Adipose tissue (tissue), 3 donors: Measurements from ENCODE around the gene SORL1-AS1.

ENCODE experiments used
- H3K27ac ChIP-seq: one replicate; pipeline ENCODE4 v1.5.1; 2013; ENCODE audit warnings: low read depth, low read length
- WGBS, 3 donors: extraction: QIAGEN DNeasy Blood & Tissue Kit; methylation state at CpG; one replicate each; pipeline ENCODE4 v1.1.7; 2013; 5-methylcytosine and 5-hydroxymethylcytosine counted together
- donor health status: healthy with polysubstance abuse.
- donor health status: Bipolar disorder and iron deficiency.
- donor health status: healthy.

The SORL1-AS1 gene

DNA sequence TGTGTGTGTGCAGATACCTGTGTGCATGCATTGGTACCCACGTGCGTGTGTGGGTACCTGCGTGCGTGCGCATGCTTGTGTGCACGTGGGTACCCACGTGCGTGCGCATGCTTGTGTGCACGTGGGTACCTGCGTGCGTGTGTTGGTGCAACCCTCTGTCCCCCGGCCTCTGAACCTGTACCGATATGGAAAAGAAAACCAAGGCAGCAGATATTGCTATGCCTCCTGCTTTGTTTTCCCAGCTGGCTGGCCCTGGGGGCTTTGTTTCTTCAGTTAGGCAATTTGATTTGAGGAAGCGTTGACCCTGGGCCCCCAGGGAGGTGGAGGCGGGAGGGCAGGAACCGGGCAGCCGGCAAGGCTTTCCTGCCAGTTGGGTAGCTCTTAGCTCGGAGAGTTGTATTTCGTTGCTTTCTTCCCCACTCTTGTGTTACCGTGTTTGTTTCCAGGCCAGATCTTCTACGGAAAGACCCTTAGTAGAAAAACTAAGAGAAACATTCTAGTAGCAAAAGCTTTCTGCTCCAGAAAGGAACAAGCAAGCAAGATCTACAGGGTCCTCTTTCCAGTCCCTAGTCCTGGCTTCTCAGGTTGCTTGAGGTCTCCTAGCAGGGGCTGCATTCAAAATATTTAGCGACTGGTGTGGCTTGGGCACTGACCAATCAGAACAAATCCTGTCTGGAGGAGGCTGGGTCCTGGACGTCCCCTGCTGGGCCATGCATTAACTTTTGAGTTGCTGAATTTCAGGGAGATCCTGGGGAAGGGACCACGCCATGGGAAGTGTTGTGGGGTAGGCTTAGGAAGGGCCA, 26.3 kb upstream of the SORL1-AS1 start:
- 36 to 37% (median 37%) methylated on average over 25 of the region's 25 CpGs for WGBS, 3 donors
- H3K27ac ChIP-seq, result no peak overlapping the region

- 70 to 92% (median 88%) methylated on average over 18 of the region's 18 CpGs for WGBS, 3 donors
- H3K27ac ChIP-seq, result no peak overlapping the region
Observed at GRCh38 chr11:121478226-121478894, 25.6 kb upstream of the SORL1-AS1 start.

DNA sequence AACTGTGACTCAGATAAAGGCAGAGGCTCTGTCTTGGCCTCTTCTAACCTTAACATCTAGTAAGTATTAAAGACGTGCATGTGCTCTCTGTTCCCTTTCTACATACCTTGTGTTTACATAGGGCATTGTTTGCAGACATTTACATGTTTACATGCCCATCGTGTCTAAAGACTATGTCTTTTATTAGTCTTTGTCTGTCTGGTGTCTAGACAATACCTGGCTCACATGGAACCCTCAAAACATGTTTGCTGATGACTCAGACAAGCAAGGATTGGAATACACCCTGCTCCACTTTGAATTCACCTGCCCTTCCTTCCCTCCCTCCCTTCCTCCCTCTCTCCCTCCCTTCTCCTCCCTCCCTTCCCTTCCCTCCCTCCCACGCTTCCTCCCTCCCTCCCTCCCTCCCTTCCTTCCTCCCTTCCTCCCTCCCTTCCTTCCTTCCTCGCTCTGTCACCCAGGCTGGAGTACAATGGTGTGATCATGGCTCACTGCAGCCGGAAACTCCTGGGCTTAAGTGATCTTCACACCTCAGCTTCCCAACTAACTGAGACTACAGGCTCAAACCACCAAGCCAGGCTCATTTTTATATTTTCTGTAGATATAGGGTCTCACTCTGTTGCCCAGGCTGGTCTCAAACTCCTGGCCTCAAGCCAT, 23.7 kb upstream of the SORL1-AS1 start:
- 44 to 67% (median 54%) methylated on average over 5 of the region's 5 CpGs for WGBS, 3 donors
- no peak overlapping the region for H3K27ac ChIP-seq

GRCh38 chr11:121474680-121475079, 21.9 kb upstream of the SORL1-AS1 start:
- WGBS, 3 donors, result 95 to 99% (median 96%) methylated on average over 7 of the region's 7 CpGs
- H3K27ac ChIP-seq, result no peak overlapping the region

- WGBS, 3 donors, result 75 to 79% (median 75%) methylated on average over 8 of the region's 8 CpGs
- H3K27ac ChIP-seq, result no peak overlapping the region
Observed at GRCh38 chr11:121473064-121473777, 20.5 kb upstream of the SORL1-AS1 start.

DNA sequence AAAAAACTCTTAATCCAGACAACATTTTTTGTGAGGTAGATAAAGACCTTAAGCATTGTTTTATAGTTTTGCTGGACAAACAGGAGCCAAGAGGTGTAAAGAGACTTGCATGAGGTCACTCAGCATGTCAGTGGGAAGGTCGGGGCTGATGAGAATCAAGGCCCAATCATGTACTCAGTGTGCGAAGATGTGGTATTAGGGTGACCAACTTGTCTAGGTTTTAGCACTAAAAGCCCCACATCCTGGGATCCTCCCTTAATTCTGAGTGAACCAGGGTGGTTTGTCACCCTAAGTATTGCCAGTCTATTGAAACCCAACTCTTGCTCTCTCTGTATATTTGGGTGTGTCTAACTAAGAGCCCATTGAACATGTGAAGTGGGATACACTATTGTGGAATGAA, 19.5 kb upstream of the SORL1-AS1 start:
- H3K27ac ChIP-seq, result no peak overlapping the region
- 73 to 91% (median 83%) methylated on average over 2 of the region's 2 CpGs for WGBS, 3 donors

DNA sequence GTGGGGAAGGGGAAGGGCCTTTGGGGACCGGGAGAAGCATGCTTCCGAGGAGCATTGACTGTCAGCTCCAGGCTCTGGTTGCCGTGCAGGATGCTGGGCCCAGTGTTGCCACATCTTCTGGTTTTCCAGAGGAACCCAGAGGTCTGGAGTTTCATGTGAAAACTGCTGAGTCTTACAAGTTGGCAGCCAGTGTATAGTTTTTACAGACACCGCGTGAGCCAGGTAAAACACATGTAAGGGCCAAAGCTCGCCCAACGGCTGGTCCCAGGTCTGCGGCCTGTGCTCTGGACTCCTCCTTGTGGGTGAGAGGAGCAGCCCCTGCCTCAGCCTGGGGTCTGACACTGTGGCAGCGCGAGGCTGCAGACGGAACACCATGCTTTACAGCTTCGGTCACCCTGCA, 18.4 kb upstream of the SORL1-AS1 start:
- 76 to 93% (median 86%) methylated on average over 12 of the region's 12 CpGs for WGBS, 3 donors
- no peak overlapping the region for H3K27ac ChIP-seq

GRCh38 chr11:121469910-121470309, 17.1 kb upstream of the SORL1-AS1 start:
- 71 to 93% (median 91%) methylated on average over 5 of the region's 5 CpGs for WGBS, 3 donors
- no peak overlapping the region for H3K27ac ChIP-seq

DNA sequence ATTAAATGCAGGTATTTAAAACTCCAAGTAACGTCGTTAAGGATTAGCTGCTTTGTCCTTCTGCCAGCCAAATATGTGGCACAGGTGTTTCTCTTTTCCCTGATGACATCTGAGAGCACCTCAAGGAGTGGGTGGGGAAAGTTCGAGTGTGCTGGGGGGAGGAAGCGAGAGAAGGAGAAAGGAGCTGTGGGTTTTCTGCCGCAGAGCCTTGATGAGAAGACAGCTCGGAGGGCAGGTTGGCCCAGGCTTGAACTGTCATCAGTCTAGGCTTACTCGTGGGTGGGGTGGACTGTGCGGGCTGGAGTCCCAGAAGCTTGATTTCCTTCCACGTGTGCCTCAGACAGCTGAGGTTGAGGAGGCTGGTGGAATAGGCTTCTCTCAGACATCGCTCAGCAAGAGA, 15.2 kb upstream of the SORL1-AS1 start:
- no peak overlapping the region for H3K27ac ChIP-seq
- 30 to 49% (median 42%) methylated on average over 10 of the region's 10 CpGs for WGBS, 3 donors

GRCh38 chr11:121467471-121467870, 14.7 kb upstream of the SORL1-AS1 start:
- 39 to 68% (median 56%) methylated on average over 2 of the region's 2 CpGs for WGBS, 3 donors
- no peak overlapping the region for H3K27ac ChIP-seq

- WGBS, 3 donors, result 11 to 28% (median 25%) methylated on average over 8 of the region's 8 CpGs
- H3K27ac ChIP-seq, result no peak overlapping the region
Observed at GRCh38 chr11:121466063-121466794, 13.5 kb upstream of the SORL1-AS1 start.

GRCh38 chr11:121465709-121466062, 12.9 kb upstream of the SORL1-AS1 start:
- 32 to 63% (median 58%) methylated on average over 8 of the region's 8 CpGs for WGBS, 3 donors
- H3K27ac ChIP-seq, result no peak overlapping the region

GRCh38 chr11:121464352-121464946, 11.7 kb upstream of the SORL1-AS1 start:
- WGBS, 3 donors, result 47 to 76% (median 52%) methylated on average over 11 of the region's 11 CpGs
- no peak overlapping the region for H3K27ac ChIP-seq

DNA sequence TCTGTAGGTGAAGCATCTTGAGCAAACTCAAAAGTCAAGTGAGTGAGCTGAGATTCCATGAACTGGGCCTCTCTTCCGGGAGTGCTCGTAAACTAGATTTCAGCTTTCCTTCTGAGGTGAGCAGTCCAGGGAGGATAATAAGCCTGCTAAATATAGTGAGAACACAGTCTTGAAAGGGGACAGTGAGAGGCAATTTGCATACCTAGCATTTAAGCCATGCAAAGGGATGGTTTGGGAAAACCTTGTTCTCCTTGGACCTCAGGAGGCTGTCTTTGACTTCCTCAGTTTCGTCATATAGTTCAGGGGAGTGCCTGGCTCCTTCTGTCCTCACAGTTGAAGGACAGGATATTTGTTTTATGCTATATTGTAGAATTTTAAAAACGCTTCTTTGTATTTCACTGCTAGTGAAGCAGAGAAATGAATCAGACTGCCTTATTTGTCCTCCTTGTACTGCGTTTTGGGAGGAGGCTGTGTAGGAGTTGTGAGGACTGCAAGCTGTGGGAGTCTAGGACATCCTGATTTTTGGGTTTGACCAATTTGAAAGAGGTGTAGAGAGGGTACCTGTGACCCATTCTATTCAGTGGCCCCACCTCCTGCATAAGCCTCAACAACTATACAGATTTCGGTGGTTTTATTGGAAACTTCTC, 11.0 kb upstream of the SORL1-AS1 start:
- WGBS, 3 donors, result 81 to 89% (median 82%) methylated on average over 6 of the region's 6 CpGs
- H3K27ac ChIP-seq, result no peak overlapping the region

DNA sequence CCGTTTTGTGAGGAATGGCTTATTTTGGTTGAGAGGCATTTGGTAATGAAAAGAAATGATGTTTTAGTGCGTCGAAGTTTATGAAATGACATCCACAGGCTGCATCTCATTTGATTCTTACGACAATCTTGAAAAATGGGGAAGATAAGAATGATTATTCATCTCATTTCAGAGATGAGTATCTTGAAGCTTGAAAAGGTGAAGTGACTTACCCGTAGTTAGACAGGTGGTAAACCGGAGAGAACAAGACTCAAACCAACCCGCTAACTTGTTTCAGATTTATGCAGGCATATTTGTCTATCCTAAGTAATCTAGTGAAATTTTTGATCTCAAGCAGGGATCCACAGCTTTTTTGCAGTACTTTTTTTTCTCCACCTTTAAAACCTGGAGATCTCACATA, 9.1 kb upstream of the SORL1-AS1 start:
- WGBS, 3 donors, result 71 to 83% (median 78%) methylated on average over 7 of the region's 7 CpGs
- H3K27ac ChIP-seq, result no peak overlapping the region

DNA sequence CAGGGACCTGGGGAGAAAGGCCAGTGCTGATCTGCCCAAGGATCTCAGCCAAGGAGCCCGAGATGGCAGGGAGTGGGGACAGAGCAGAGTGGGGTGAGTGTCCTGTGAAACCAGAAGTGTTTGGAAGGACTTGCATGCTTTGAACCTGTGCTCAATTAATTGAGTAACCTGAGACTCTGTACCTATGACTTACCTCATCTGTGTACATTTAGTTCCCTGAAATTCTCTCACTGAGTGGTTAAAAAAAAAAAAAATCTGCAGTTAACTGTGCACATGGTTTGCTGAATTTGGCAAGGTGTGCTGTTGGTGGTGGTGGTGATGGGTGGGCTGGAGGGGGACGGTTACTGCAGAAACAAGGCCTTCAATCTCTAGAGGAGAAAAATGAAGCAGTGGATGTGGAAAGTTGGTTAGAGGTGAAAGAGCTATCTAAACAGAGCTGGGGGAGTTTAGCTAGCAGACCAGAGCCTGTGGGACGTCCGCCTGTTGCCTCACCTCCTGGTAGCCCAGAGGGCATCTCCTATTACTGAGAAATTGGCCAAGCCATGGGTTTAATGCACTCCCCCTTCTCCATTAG, 8.3 kb upstream of the SORL1-AS1 start:
- H3K27ac ChIP-seq, result no peak overlapping the region
- WGBS, 3 donors, result 59 to 60% (median 60%) methylated on average over 4 of the region's 4 CpGs

- WGBS, 3 donors, result 51 to 60% (median 55%) methylated on average over 7 of the region's 7 CpGs
- H3K27ac ChIP-seq, result no peak overlapping the region
Observed at GRCh38 chr11:121459413-121460017, 6.7 kb upstream of the SORL1-AS1 start.
